ENCODE data around the gene NUDT22.

- TF ChIP-seq YY1 (IDR thresholded peaks at IDR 0.05; ENCODE audit: low read depth) (no peak), EP300 (IDR thresholded peaks at IDR 0.05; ENCODE audit: borderline replicate concordance) (no peak; the same call in 1 of the 2 replicates), EGR1 (IDR thresholded peaks at IDR 0.05) (no peak), FOXM1 (IDR thresholded peaks at IDR 0.05; ENCODE audit: borderline replicate concordance, low read depth) (no peak)
- TF ChIP-seq, protein P1, sequence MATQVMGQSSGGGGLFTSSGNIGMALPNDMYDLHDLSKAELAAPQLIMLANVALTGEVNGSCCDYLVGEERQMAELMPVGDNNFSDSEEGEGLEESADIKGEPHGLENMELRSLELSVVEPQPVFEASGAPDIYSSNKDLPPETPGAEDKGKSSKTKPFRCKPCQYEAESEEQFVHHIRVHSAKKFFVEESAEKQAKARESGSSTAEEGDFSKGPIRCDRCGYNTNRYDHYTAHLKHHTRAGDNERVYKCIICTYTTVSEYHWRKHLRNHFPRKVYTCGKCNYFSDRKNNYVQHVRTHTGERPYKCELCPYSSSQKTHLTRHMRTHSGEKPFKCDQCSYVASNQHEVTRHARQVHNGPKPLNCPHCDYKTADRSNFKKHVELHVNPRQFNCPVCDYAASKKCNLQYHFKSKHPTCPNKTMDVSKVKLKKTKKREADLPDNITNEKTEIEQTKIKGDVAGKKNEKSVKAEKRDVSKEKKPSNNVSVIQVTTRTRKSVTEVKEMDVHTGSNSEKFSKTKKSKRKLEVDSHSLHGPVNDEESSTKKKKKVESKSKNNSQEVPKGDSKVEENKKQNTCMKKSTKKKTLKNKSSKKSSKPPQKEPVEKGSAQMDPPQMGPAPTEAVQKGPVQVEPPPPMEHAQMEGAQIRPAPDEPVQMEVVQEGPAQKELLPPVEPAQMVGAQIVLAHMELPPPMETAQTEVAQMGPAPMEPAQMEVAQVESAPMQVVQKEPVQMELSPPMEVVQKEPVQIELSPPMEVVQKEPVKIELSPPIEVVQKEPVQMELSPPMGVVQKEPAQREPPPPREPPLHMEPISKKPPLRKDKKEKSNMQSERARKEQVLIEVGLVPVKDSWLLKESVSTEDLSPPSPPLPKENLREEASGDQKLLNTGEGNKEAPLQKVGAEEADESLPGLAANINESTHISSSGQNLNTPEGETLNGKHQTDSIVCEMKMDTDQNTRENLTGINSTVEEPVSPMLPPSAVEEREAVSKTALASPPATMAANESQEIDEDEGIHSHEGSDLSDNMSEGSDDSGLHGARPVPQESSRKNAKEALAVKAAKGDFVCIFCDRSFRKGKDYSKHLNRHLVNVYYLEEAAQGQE (IDR thresholded peaks at IDR 0.05; ENCODE audit: low read depth) = no peak
These were observed 39.4 kb upstream of the NUDT22 start for GRCh38 chr11:64186492-64187165.
